Upper lobe of right lung (tissue), 1 donor: ENCODE results near the gene TET3. TPM values are rescaled to one million over a fixed set of nuclear protein-coding genes. Genes with fewer than 3 reads are reported as not detected.

ENCODE experiments used
- ATAC-seq: fragments of 200-7000 bp; cut with Tn5 transposase; one replicate; pipeline ENCODE4 v1.9.1; 2020; ENCODE audit warnings: mild to moderate bottlenecking, moderate library complexity
- DNase-seq: peaks from one replicate; pipeline ENCODE4 v3.0.0-alpha.2; 2020
- H3K27ac ChIP-seq: fragments of 200-600 bp; one replicate; pipeline ENCODE4 v1.8.0; 2022
- H3K27me3 ChIP-seq: fragments of 200-600 bp; one replicate; pipeline ENCODE4 v1.8.0; 2022; ENCODE audit warnings: mild to moderate bottlenecking
- H3K36me3 ChIP-seq: fragments of 200-600 bp; one replicate; pipeline ENCODE4 v1.8.0; 2022
- H3K4me1 ChIP-seq: fragments of 200-600 bp; one replicate; pipeline ENCODE4 v1.8.0; 2022
- H3K4me3 ChIP-seq: fragments of 200-600 bp; one replicate; pipeline ENCODE4 v1.8.0; 2022; ENCODE audit warnings: mild to moderate bottlenecking
- H3K9me3 ChIP-seq: fragments of 200-600 bp; one replicate; pipeline ENCODE4 v1.8.0; 2022
- CTCF ChIP-seq: fragments of 200-600 bp; IDR thresholded peaks from one replicate; pipeline ENCODE4 v1.8.0; 2022; ENCODE audit warnings: antibody characterized with exemption
- intact Hi-C: fragments of 100-400 bp; cut with DNase I; formaldehyde crosslinking; loops from one replicate; pipeline ENCODE4 v1.11.0; 2022
- total RNA-seq: library from RNA; stranded (reverse); fragmentation: NEBNext Ultra II Directional; extraction: Animal tissue kit (Norgen Biotek cat#: 25700); gene quantifications from one replicate; pipeline ENCODE4 v1.2.1, GENCODE V29; 2021
- donor health status: DM: no; HTN: yes; CAD: no; lungs with severe emphysema.

The TET3 gene
- total RNA-seq, 1 donor from 2014 or later = 19.9 TPM

GRCh38 chr2:74028290-74028689, 43.6 kb downstream of the TET3 start:
- no peaks in the 10 kb centered on the region for H3K36me3 ChIP-seq
- no peaks in the 10 kb centered on the region for H3K27me3 ChIP-seq
- TF ChIP-seq CTCF = no peak
- no peaks in the 10 kb centered on the region for H3K9me3 ChIP-seq
- no peak overlapping the region for H3K27ac ChIP-seq
- no peak for DNase-seq
- no peak for ATAC-seq
- peaks cover 18% of the 10 kb centered on the region for H3K4me1 ChIP-seq
- intact Hi-C loops = no loop called here
- no peak overlapping the region for H3K4me3 ChIP-seq

- peaks cover 18% of the 10 kb centered on the region for H3K4me1 ChIP-seq
- no peak overlapping the region for H3K27ac ChIP-seq
- H3K27me3 ChIP-seq = no peaks in the 10 kb centered on the region
- ATAC-seq (no peak), DNase-seq (no peak)
- H3K36me3 ChIP-seq = no peaks in the 10 kb centered on the region
- H3K4me3 ChIP-seq = no peak overlapping the region
- H3K9me3 ChIP-seq = no peaks in the 10 kb centered on the region
- intact Hi-C loops = no loop called here
- no peak for TF ChIP-seq CTCF
Observed at GRCh38 chr2:74028741-74029140, 44.0 kb downstream of the TET3 start.

DNA sequence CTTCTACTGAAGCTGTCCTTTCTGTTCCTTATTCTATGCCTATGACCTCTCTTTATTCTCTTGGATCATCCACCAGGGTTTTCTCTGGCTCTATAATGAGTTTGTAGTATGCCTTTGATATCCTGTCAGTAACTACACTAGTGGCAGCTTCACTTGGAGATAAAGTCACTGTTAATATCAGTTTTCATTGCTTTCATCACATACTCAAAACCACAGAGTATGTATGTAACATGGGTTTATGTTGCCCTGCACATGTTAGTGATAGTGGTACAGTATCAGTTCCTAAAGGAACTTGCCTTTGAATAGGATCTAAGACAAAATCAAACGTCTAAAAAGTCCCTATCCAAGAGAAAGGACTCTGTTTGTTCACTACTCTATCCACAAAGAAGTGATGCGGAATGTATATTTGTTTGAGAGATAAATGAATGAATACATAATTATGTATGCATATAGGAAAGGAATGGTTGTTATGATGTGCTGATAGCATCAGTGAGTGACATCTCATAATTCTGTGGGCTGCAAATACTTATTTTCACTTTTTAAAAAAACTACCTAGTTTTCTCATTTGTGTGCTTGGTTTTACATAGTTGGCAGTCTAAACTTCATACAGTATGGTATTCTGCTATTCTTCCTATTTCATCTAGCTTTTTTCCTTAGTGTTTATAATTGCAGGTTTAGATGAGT, 45.1 kb downstream of the TET3 start:
- Histone ChIP-seq H3K36me3 (no peaks in the 10 kb centered on the region), H3K4me1 (peaks cover 18% of the 10 kb centered on the region), H3K4me3 (no peak overlapping the region), H3K27me3 (no peaks in the 10 kb centered on the region), H3K9me3 (no peaks in the 10 kb centered on the region), H3K27ac (no peak overlapping the region)
- intact Hi-C loops = no loop called here
- ATAC-seq (no peak), DNase-seq (no peak)
- no peak for TF ChIP-seq CTCF

- Histone ChIP-seq H3K4me3 (no peak overlapping the region), H3K36me3 (no peaks in the 10 kb centered on the region), H3K27me3 (no peaks in the 10 kb centered on the region), H3K27ac (no peak overlapping the region), H3K9me3 (no peaks in the 10 kb centered on the region), H3K4me1 (peaks cover 23% of the 10 kb centered on the region)
- intact Hi-C loops = no loop called here
- ATAC-seq (peak; percentile 19), DNase-seq (no peak)
- TF ChIP-seq CTCF = no peak
Observed at GRCh38 chr2:74031221-74031620, 46.5 kb downstream of the TET3 start.

DNA sequence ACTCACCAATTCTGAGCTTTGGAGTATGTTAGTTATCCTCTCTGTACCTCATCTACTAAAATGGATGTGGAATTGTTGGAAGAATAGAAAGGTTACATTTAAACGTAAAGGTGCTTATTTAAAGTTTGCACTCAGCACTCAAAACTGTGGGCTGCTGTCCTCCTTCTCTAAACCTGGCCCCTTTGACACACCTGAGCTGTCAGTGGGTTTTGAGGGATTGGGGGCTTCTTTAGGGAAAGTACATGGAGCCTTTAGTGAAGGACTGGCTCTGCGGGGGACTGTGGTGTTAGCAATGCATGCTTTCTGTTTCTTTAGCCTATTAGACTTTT, 47.2 kb downstream of the TET3 start:
- Histone ChIP-seq H3K36me3 (no peaks in the 10 kb centered on the region), H3K27me3 (no peaks in the 10 kb centered on the region), H3K27ac (no peak overlapping the region), H3K4me3 (no peak overlapping the region), H3K9me3 (no peaks in the 10 kb centered on the region), H3K4me1 (peaks cover 30% of the 10 kb centered on the region)
- ATAC-seq (no peak), DNase-seq (no peak)
- no peak for TF ChIP-seq CTCF
- intact Hi-C loops = no loop called here

- no peak for TF ChIP-seq CTCF
- intact Hi-C loops = no loop called here
- no peak for ATAC-seq
- Histone ChIP-seq H3K4me3 (no peak overlapping the region), H3K4me1 (peaks cover 40% of the 10 kb centered on the region), H3K27ac (no peak overlapping the region), H3K27me3 (no peaks in the 10 kb centered on the region), H3K36me3 (no peaks in the 10 kb centered on the region), H3K9me3 (no peaks in the 10 kb centered on the region)
- DNase-seq = no peak
Observed at GRCh38 chr2:74033375-74033774, 48.7 kb downstream of the TET3 start.
